Body of pancreas (tissue), 4 donors: ENCODE measurements around the gene CCL20. TPM values are rescaled to one million over a fixed set of nuclear protein-coding genes. Genes with fewer than 3 reads are reported as not detected.
"Not testable (repeated sequence)": the region's sequence is repeated elsewhere in the genome, so short reads cannot be mapped to it uniquely, and the experiment has no call there.

Experiments used
- ATAC-seq: fragments of 150-250 bp; one replicate; pipeline ENCODE4 v1.9.1; 2016
- DNase-seq, 4 donors: peaks; one replicate each; pipeline ENCODE4 v3.0.0-alpha.2; 2019
- H3K27ac ChIP-seq, 4 donors: fragments of 200-600 bp; sonication (generic); 1 replicate in 3 of 4; 2 replicates in 1 of 4; pipeline versions ENCODE4 v1.5.1 to v1.6.1; 2016 to 2019; ENCODE audit warnings: mild to moderate bottlenecking in 1 of 4, mixed read lengths in 1 of 4, moderate library complexity in 1 of 4
- H3K27me3 ChIP-seq, 2 donors: fragments of 200-600 bp; sonication (generic); one replicate each; pipeline ENCODE4 v1.6.0; 2016; ENCODE audit warnings: mild to moderate bottlenecking in 1 of 2
- H3K36me3 ChIP-seq, 2 donors: fragments of 200-600 bp; sonication (generic); replicated peaks in 1 of 2; 2 replicates each; pipeline ENCODE4 v1.5.1; 2016; ENCODE audit warnings: low read depth in 2 of 2; ENCODE audit not compliant: insufficient read depth in 1 of 2
- H3K4me1 ChIP-seq: fragments of 200-600 bp; sonication (generic); one replicate; pipeline ENCODE4 v1.6.0; 2016
- H3K4me3 ChIP-seq, 2 donors: fragments of 200-600 bp; sonication (generic); 1 replicate in 1 of 2; 2 replicates in 1 of 2; pipeline ENCODE4 v1.5.1; 2016 to 2019
- H3K9me3 ChIP-seq, 3 donors: fragments of 200-600 bp; sonication (generic); 1 replicate in 2 of 3; 2 replicates in 1 of 3; pipeline ENCODE4 v1.5.1; 2016
- CTCF ChIP-seq, 7 experiments: fragments of 450-650 bp in 4 of 7; fragments of 200-600 bp in 3 of 7; sonication (generic) in 3 of 7; IDR thresholded peaks; one replicate each; pipeline ENCODE4 v1.5.1; 2016 to 2019; ENCODE audit warnings: antibody characterized with exemption in 7 of 7
- POLR2A ChIP-seq, 3 donors: fragments of 450-650 bp; IDR thresholded peaks; one replicate each; pipeline ENCODE4 v1.6.1; 2016; ENCODE audit warnings: antibody characterized with exemption in 3 of 3, mild to moderate bottlenecking in 2 of 3
- WGBS, 2 donors: methylation state at CpG; one replicate each; pipeline ENCODE4 v1.1.5; 2017; 5-methylcytosine and 5-hydroxymethylcytosine counted together
- intact Hi-C: fragments of 100-400 bp; cut with DNase I; formaldehyde crosslinking; loops from one replicate; pipeline ENCODE4 v1.15.1; 2023
- total RNA-seq, 2 donors: library from RNA; depleted of rRNA; stranded (reverse); fragments of >200 nt; gene quantifications; one replicate each; pipeline ENCODE4 v1.1.0, GENCODE V29; 2016

The CCL20 gene
- total RNA-seq, 2 donors from 2014 or later = 2.6 TPM; not detected in 1

- intact Hi-C loops = no loop called here
- TF ChIP-seq CTCF (IDR thresholded peaks at IDR 0.05) (no peak), POLR2A (IDR thresholded peaks at IDR 0.05) (no peak)
- Histone ChIP-seq H3K27me3 (no peaks in the 10 kb centered on the region), H3K4me3 (no peak overlapping the region), H3K27ac (no peak overlapping the region), H3K4me1 (no peaks in the 10 kb centered on the region), H3K9me3 (no peaks in the 10 kb centered on the region), H3K36me3 (no peaks in the 10 kb centered on the region)
- WGBS, 2 donors = 59 to 66% methylated on average over 4 of the region's 4 CpGs
- ATAC-seq (no peak), DNase-seq (no peak)
Observed at GRCh38 chr2:227788561-227789018, 25.1 kb upstream of the CCL20 start.

GRCh38 chr2:227789803-227790202, 23.8 kb upstream of the CCL20 start:
- 55 to 65% methylated on average over 4 of the region's 4 CpGs for WGBS, 2 donors
- Histone ChIP-seq H3K27me3 (no peaks in the 10 kb centered on the region), H3K4me1 (no peaks in the 10 kb centered on the region), H3K4me3 (no peak overlapping the region), H3K9me3 (no peaks in the 10 kb centered on the region), H3K36me3 (no peaks in the 10 kb centered on the region), H3K27ac (no peak overlapping the region)
- no peak for TF ChIP-seq POLR2A (IDR thresholded peaks at IDR 0.05)
- no peak for TF ChIP-seq CTCF (IDR thresholded peaks at IDR 0.05)
- intact Hi-C loops = no loop called here
- no peak for ATAC-seq
- DNase-seq = no peak

GRCh38 chr2:227793148-227793712, 20.4 kb upstream of the CCL20 start:
- Histone ChIP-seq H3K36me3 (no peaks in the 10 kb centered on the region), H3K27ac (no peak overlapping the region), H3K4me1 (no peaks in the 10 kb centered on the region), H3K4me3 (no peak overlapping the region), H3K9me3 (no peaks in the 10 kb centered on the region), H3K27me3 (no peaks in the 10 kb centered on the region)
- no peak for DNase-seq
- 79 to 82% methylated on average over 5 of the region's 5 CpGs for WGBS, 2 donors
- no peak for ATAC-seq
- intact Hi-C loops = no loop called here
- TF ChIP-seq CTCF (IDR thresholded peaks at IDR 0.05) = no peak
- no peak for TF ChIP-seq POLR2A (IDR thresholded peaks at IDR 0.05)

- intact Hi-C loops = no loop called here
- no peaks in the 10 kb centered on the region for H3K27me3 ChIP-seq
- TF ChIP-seq CTCF (IDR thresholded peaks at IDR 0.05) (no peak), POLR2A (IDR thresholded peaks at IDR 0.05) (no peak)
- 37 to 41% methylated on average over 12 of the region's 12 CpGs for WGBS, 2 donors
- DNase-seq (peak in 1 of 4 donors; percentile 8), ATAC-seq (peak; percentile 88)
- H3K36me3 ChIP-seq = no peaks in the 10 kb centered on the region
- H3K9me3 ChIP-seq = no peaks in the 10 kb centered on the region
- no peak overlapping the region for H3K4me3 ChIP-seq
- H3K27ac ChIP-seq = peak overlapping the region in 2 of 4 donors; percentile 17 to 43
- H3K4me1 ChIP-seq = no peaks in the 10 kb centered on the region
Observed at GRCh38 chr2:227796045-227796711, 17.5 kb upstream of the CCL20 start.

GRCh38 chr2:227796768-227797167, 16.9 kb upstream of the CCL20 start:
- not testable (repeated sequence) for ATAC-seq
- H3K27ac ChIP-seq = peak overlapping the region in 2 of 4 donors; percentile 2 to 17

More at GRCh38 chr2:227796768-227797167, 16.9 kb upstream of the CCL20 start:
- H3K4me3 ChIP-seq, H3K36me3 ChIP-seq, DNase-seq, H3K27me3 ChIP-seq, H3K4me1 ChIP-seq, intact Hi-C loops, H3K9me3 ChIP-seq: not testable (repeated sequence)
- WGBS, 2 donors = 74 to 75% methylated on average over 5 of the region's 5 CpGs
